HepG2 (cell line): Measurements from ENCODE around the gene PHEX. TPM values are rescaled to one million over a fixed set of nuclear protein-coding genes. Genes with fewer than 3 reads are reported as not detected.

Experiments used
- ATAC-seq: fragments of 200-7000 bp; cut with Tn5 transposase; 3 replicates; pipeline ENCODE4 v1.9.1; 2020; ENCODE audit warnings: mild to moderate bottlenecking, moderate library complexity
- BruUV-seq: library from RNA; stranded (reverse); fragments of 400-500 nt; replicated peaks from 2 replicates; lab custom pipeline; 2021; lab: Mats Ljungman, UMichigan
- CTCF ChIA-PET: fragments of 300-600 bp; formaldehyde crosslinking; extraction: SDS; loops from one replicate; lab custom pipeline; 2021; ENCODE audit warnings: low total read pairs, inconsistent platforms, low intra/inter-chr PET ratio; lab: Yijun Ruan, JAX
- POLR2A ChIA-PET: fragments of 350-600 bp; sonication (Branson Sonifier 250); formaldehyde crosslinking; loops from one replicate; lab custom pipeline; 2020; ENCODE audit warnings: antibody characterized with exemption, inconsistent platforms; lab: Yijun Ruan, JAX
- DNase-seq: peaks from one replicate; pipeline ENCODE4 v3.0.0-alpha.2; 2015; ENCODE audit warnings: low spot score
- FAIRE-seq: peaks from 3 replicates; lab custom pipeline; 2011; peaks lifted over from hg19 to GRCh38; lab: Jason Lieb, UNC
- H2AFZ ChIP-seq: one replicate; pipeline ENCODE4 v1.6.1; 2011; ENCODE audit warnings: low read length, inconsistent platforms
- H3K27ac ChIP-seq: fragments of 300-600 bp; 3 replicates; pipeline ENCODE4 v1.8.0; 2011; ENCODE audit warnings: mixed run types, mild to moderate bottlenecking, mixed read lengths, low read length, inconsistent platforms; ENCODE audit not compliant: insufficient read depth; ENCODE audit errors: extremely low read length
- H3K27me3 ChIP-seq, 2 experiments: fragments of 200-600 bp in 1 of 2; 2 replicates in 1 of 2; 3 replicates in 1 of 2; pipeline versions ENCODE4 v1.6.0 to v1.8.0; 2011; ENCODE audit warnings: low read length in 2 of 2, mild to moderate bottlenecking in 2 of 2, moderate library complexity in 2 of 2, inconsistent platforms in 1 of 2; ENCODE audit not compliant: insufficient read depth in 2 of 2, control insufficient read depth in 1 of 2
- H3K36me3 ChIP-seq, 2 experiments: fragments of 200-600 bp in 1 of 2; replicated peaks in 1 of 2; 2 replicates in 1 of 2; 3 replicates in 1 of 2; pipeline versions ENCODE4 v1.5.1 to v1.8.0; 2011; ENCODE audit warnings: low read length in 2 of 2, inconsistent platforms in 1 of 2; ENCODE audit not compliant: insufficient read depth in 2 of 2, control insufficient read depth in 1 of 2
- H3K4me1 ChIP-seq: 2 replicates; pipeline ENCODE4 v1.5.1; 2012; ENCODE audit warnings: low read length, inconsistent platforms; ENCODE audit not compliant: insufficient read depth
- H3K4me2 ChIP-seq: 2 replicates; pipeline ENCODE4 v1.6.0; 2011; ENCODE audit warnings: low read depth, low read length, inconsistent platforms
- H3K4me3 ChIP-seq, 3 experiments: fragments of 200-600 bp in 1 of 3; sonication (generic), shearing (Covaris generic) in 1 of 3; replicated peaks in 1 of 3; 2 replicates each; pipeline ENCODE4 v1.5.1; 2011 to 2016; ENCODE audit warnings: low read length in 3 of 3, inconsistent platforms in 2 of 3, low read depth in 2 of 3, mild to moderate bottlenecking in 2 of 3, control low read depth in 1 of 3, mixed read lengths in 1 of 3; ENCODE audit not compliant: insufficient read depth in 1 of 3
- H3K79me2 ChIP-seq: one replicate; pipeline ENCODE4 v1.6.1; 2011; ENCODE audit warnings: low read length, inconsistent platforms; ENCODE audit not compliant: insufficient read depth
- H3K9ac ChIP-seq: 2 replicates; pipeline ENCODE4 v1.6.0; 2011; ENCODE audit warnings: mild to moderate bottlenecking, low read depth, low read length, inconsistent platforms; ENCODE audit not compliant: insufficient read depth
- H3K9me3 ChIP-seq: 2 replicates; pipeline ENCODE4 v1.5.1; 2012; ENCODE audit warnings: mild to moderate bottlenecking, low read length
- H4K20me1 ChIP-seq: 2 replicates; pipeline ENCODE4 v1.6.0; 2011; ENCODE audit warnings: inconsistent platforms, mild to moderate bottlenecking, low read length, moderate library complexity; ENCODE audit not compliant: insufficient read depth
- ERF ChIP-seq: IDR thresholded peaks from 2 replicates; pipeline ENCODE4 v1.6.1; 2018; ENCODE audit warnings: missing biosample characterization, missing genetic modification reagents
- FOXM1 ChIP-seq: sonication (generic); formaldehyde crosslinking; IDR thresholded peaks from 2 replicates; pipeline ENCODE4 v1.5.0; 2020; ENCODE audit warnings: missing genetic modification reagents
- HDAC1 ChIP-seq: sonication (generic); formaldehyde crosslinking; IDR thresholded peaks from 2 replicates; pipeline ENCODE4 v1.5.1; 2020; ENCODE audit warnings: mild to moderate bottlenecking, missing genetic modification reagents
- MBD4 ChIP-seq: IDR thresholded peaks from 2 replicates; pipeline ENCODE4 v1.6.1; 2012; ENCODE audit warnings: low read length, inconsistent platforms, borderline replicate concordance
- MXI1 ChIP-seq: IDR thresholded peaks from 3 replicates; pipeline ENCODE4 v1.6.1; 2012; ENCODE audit warnings: low read depth, low read length, inconsistent platforms, borderline replicate concordance
- RXRB ChIP-seq: IDR thresholded peaks from 2 replicates; pipeline ENCODE4 v1.6.1; 2016; ENCODE audit warnings: borderline replicate concordance, missing genetic modification reagents, missing compliant biosample characterization
- SIN3B ChIP-seq: fragments of 150-350 bp; IDR thresholded peaks from 2 replicates; pipeline ENCODE4 v1.6.1; 2014; ENCODE audit warnings: low read length
- SMARCE1 ChIP-seq: fragments of 450-650 bp; IDR thresholded peaks from 2 replicates; pipeline ENCODE4 v1.6.1; 2017; ENCODE audit warnings: borderline replicate concordance
- ZBTB7A ChIP-seq: sonication (generic); formaldehyde crosslinking; IDR thresholded peaks from 2 replicates; pipeline ENCODE4 v1.8.0; 2022; ENCODE audit warnings: mild to moderate bottlenecking, missing genetic modification reagents
- ZNF143 ChIP-seq: sonication (generic); formaldehyde crosslinking; IDR thresholded peaks from 2 replicates; pipeline ENCODE4 v1.4.0; 2020; ENCODE audit warnings: missing genetic modification reagents
- ZNF263 ChIP-seq: sonication (generic); formaldehyde crosslinking; IDR thresholded peaks from 2 replicates; pipeline ENCODE4 v1.4.0; 2020; ENCODE audit warnings: missing genetic modification reagents
- WGBS: methylation state at CpG from one replicate; pipeline ENCODE4 v1.1.6; 2017; ENCODE audit warnings: low lambda C conversion rate; 5-methylcytosine and 5-hydroxymethylcytosine counted together
- in situ Hi-C: cut with HindIII; loops from 2 replicates; pipeline ENCODE4 v1.10.0; 2017; ENCODE audit warnings: low pct_unique_long_range_greater_than_20kb; ENCODE audit not compliant: extremely low pct_ligation_motif_present
- intact Hi-C: fragments of 100-400 bp; cut with micrococcal nuclease; formaldehyde crosslinking; loops from one replicate; pipeline ENCODE4 v1.10.0; 2022; ENCODE audit not compliant: unreplicated experiment
- polyA plus RNA-seq, 8 experiments: library from polyadenylated mRNA; depleted of rRNA in 3 of 8; stranded (reverse) in 7 of 8; unstranded in 1 of 8; fragments of >200 nt; fragmentation: Illumina TruSeq in 4 of 8; extraction: Trizol in 4 of 8; gene quantifications; 2 replicates each; pipeline versions ENCODE4 v1.2.1 to v1.2.3, GENCODE V29; 2011 to 2016; ENCODE audit warnings: low read depth in 4 of 8, missing spikeins in 1 of 8, mixed read lengths in 1 of 8; ENCODE audit not compliant: insufficient read depth in 1 of 8
- total RNA-seq, 5 experiments: library from RNA; depleted of rRNA; stranded (reverse); fragments of >200 nt; fragmentation: Illumina TruSeq; extraction: Trizol; gene quantifications; 2 replicates each; pipeline ENCODE4 v1.2.3, GENCODE V29; 2016; ENCODE audit warnings: low read depth in 1 of 5
- TF ChIP-seq, protein P1 (sequence below): sonication (generic); formaldehyde crosslinking; IDR thresholded peaks from 2 replicates; pipeline ENCODE4 v1.5.0; 2020; ENCODE audit warnings: missing genetic modification reagents, mild to moderate bottlenecking, borderline replicate concordance
- TF ChIP-seq, protein P2 (sequence below): sonication (generic); formaldehyde crosslinking; IDR thresholded peaks from 2 replicates; pipeline ENCODE4 v1.5.0; 2020; ENCODE audit warnings: mild to moderate bottlenecking, missing genetic modification reagents, moderate library complexity
- TF ChIP-seq, protein P3 (sequence below): sonication (generic); formaldehyde crosslinking; IDR thresholded peaks from 2 replicates; pipeline ENCODE4 v1.8.0; 2022; ENCODE audit warnings: mild to moderate bottlenecking, missing genetic modification reagents, moderate library complexity

PHEX gene
- total and polyA plus RNA-seq, 2 of the 13 experiments (the other 11 are each of a cell fraction or from before 2014, with no cell fraction given): 0.01 to 0.27 TPM

DNA sequence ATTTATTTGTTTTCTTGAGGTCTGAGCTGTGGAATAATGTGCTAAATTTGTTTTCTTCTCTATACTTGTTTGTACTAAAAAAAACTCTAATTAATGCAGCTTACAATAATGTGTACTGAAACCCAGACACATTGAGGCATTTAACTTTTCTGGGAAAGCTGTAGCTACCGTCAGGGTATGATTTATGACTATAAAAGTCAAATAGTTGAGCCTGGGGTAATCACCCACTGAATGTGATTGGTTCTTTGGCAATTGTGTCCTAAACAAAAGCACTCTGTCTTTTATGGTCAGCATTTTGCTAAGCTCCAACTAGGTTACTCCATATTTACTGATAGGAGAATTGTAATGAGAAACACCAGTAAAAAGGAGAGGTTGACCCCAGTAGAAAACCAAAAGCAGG is 174.7 kb downstream of the PHEX start:
- ChIA-PET CTCF (no interaction called here), POLR2A (no interaction called here)
- H3K36me3 ChIP-seq: no peaks in the 10 kb centered on the region
- intact Hi-C loops: no loop called here
- H3K4me2 ChIP-seq: no peak overlapping the region
- H3K27ac ChIP-seq: no peak overlapping the region
- no peaks in the 10 kb centered on the region for H3K79me2 ChIP-seq
- TF ChIP-seq SIN3B (no peak), ZBTB7A (CRISPR knock-in tag) (no peak), RXRB (CRISPR knock-in tag) (no peak), MBD4 (no peak), ZNF143 (no peak), HDAC1 (CRISPR knock-in tag) (no peak), ERF (CRISPR knock-in tag) (no peak), FOXM1 (no peak), MXI1 (no peak), SMARCE1 (no peak), ZNF263 (CRISPR knock-in tag) (no peak)
- TF ChIP-seq, protein P1, sequence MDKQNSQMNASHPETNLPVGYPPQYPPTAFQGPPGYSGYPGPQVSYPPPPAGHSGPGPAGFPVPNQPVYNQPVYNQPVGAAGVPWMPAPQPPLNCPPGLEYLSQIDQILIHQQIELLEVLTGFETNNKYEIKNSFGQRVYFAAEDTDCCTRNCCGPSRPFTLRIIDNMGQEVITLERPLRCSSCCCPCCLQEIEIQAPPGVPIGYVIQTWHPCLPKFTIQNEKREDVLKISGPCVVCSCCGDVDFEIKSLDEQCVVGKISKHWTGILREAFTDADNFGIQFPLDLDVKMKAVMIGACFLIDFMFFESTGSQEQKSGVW (CRISPR knock-in tag): no peak
- TF ChIP-seq, protein P2, sequence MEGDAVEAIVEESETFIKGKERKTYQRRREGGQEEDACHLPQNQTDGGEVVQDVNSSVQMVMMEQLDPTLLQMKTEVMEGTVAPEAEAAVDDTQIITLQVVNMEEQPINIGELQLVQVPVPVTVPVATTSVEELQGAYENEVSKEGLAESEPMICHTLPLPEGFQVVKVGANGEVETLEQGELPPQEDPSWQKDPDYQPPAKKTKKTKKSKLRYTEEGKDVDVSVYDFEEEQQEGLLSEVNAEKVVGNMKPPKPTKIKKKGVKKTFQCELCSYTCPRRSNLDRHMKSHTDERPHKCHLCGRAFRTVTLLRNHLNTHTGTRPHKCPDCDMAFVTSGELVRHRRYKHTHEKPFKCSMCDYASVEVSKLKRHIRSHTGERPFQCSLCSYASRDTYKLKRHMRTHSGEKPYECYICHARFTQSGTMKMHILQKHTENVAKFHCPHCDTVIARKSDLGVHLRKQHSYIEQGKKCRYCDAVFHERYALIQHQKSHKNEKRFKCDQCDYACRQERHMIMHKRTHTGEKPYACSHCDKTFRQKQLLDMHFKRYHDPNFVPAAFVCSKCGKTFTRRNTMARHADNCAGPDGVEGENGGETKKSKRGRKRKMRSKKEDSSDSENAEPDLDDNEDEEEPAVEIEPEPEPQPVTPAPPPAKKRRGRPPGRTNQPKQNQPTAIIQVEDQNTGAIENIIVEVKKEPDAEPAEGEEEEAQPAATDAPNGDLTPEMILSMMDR (CRISPR knock-in tag): no peak
- TF ChIP-seq, protein P3, sequence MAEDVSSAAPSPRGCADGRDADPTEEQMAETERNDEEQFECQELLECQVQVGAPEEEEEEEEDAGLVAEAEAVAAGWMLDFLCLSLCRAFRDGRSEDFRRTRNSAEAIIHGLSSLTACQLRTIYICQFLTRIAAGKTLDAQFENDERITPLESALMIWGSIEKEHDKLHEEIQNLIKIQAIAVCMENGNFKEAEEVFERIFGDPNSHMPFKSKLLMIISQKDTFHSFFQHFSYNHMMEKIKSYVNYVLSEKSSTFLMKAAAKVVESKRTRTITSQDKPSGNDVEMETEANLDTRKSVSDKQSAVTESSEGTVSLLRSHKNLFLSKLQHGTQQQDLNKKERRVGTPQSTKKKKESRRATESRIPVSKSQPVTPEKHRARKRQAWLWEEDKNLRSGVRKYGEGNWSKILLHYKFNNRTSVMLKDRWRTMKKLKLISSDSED (CRISPR knock-in tag): no peak
- no peak for DNase-seq
- ATAC-seq: no peak
- 47% methylated on average over 1 of the region's 1 CpG for WGBS
- no peak overlapping the region for H3K4me3 ChIP-seq
- H3K27me3 ChIP-seq: no peaks in the 10 kb centered on the region
- FAIRE-seq: no peak
- no peak overlapping the region for H3K9ac ChIP-seq
- H3K9me3 ChIP-seq: no peaks in the 10 kb centered on the region
- no peaks in the 10 kb centered on the region for H4K20me1 ChIP-seq
- BruUV-seq: no TSS peak
- H2AFZ ChIP-seq: no peak overlapping the region
- in situ Hi-C loops: no loop called here
- no peaks in the 10 kb centered on the region for H3K4me1 ChIP-seq
